K562 (cell line): ENCODE results near the gene MCAT. TPM values are rescaled to one million over a fixed set of nuclear protein-coding genes. Genes with fewer than 3 reads are reported as not detected.

ENCODE experiments used
- ATAC-seq: fragments of 200-7000 bp; cut with Tn5 transposase; 3 replicates; pipeline ENCODE4 v1.9.1; 2020; ENCODE audit warnings: moderate library complexity
- BruUV-seq: library from RNA; stranded (reverse); fragments of 400-500 nt; replicated peaks from 2 replicates; lab custom pipeline; 2021; lab: Mats Ljungman, UMichigan
- CTCF ChIA-PET: fragments of 300-600 bp; formaldehyde crosslinking; extraction: SDS; loops from one replicate; lab custom pipeline; 2021; ENCODE audit warnings: low intra/inter-chr PET ratio; lab: Yijun Ruan, JAX
- POLR2A ChIA-PET: fragments of 300-600, 350-650 bp; sonication (Branson Sonifier 250); formaldehyde crosslinking; extraction: SDS; loops from one replicate; lab custom pipeline; 2021; ENCODE audit warnings: antibody characterized with exemption, inconsistent platforms; lab: Yijun Ruan, JAX
- DNase-seq, 4 experiments: peaks; one replicate each; pipeline versions ENCODE4 v3.0.0 to v3.0.0-alpha.2; 2011 to 2018; ENCODE audit warnings: low spot score in 3 of 4, mixed read lengths in 3 of 4; ENCODE audit errors: extremely low read depth in 1 of 4
- FAIRE-seq: peaks from 2 replicates; lab custom pipeline; 2011; peaks lifted over from hg19 to GRCh38; lab: Jason Lieb, UNC
- H2AFZ ChIP-seq: 2 replicates; pipeline ENCODE4 v1.6.0; 2011; ENCODE audit warnings: low read depth, low read length, control low read depth, inconsistent platforms
- H3K27ac ChIP-seq: fragments of 200-600 bp; 3 replicates; pipeline ENCODE4 v1.8.0; 2011; ENCODE audit warnings: low read depth, mild to moderate bottlenecking, control low read depth, inconsistent platforms, low read length, moderate library complexity, mixed read lengths; ENCODE audit errors: extremely low read depth
- H3K27me3 ChIP-seq, 2 experiments: fragments of 300-600 bp in 1 of 2; 2 replicates in 1 of 2; 3 replicates in 1 of 2; pipeline versions ENCODE4 v1.6.0 to v1.8.0; 2011; ENCODE audit warnings: inconsistent platforms in 2 of 2, low read length in 2 of 2, mild to moderate bottlenecking in 1 of 2, mixed read lengths in 1 of 2, moderate library complexity in 1 of 2; ENCODE audit not compliant: control insufficient read depth in 2 of 2, insufficient read depth in 2 of 2
- H3K36me3 ChIP-seq: fragments of 300-600 bp; 3 replicates; pipeline ENCODE4 v1.8.0; 2011; ENCODE audit warnings: mild to moderate bottlenecking, low read length, inconsistent platforms; ENCODE audit not compliant: control insufficient read depth, insufficient read depth
- H3K4me1 ChIP-seq, 2 experiments: fragments of 200-600 bp in 1 of 2; replicated peaks in 1 of 2; 2 replicates in 1 of 2; 3 replicates in 1 of 2; pipeline versions ENCODE4 v1.5.1 to v1.8.0; 2011; ENCODE audit warnings: inconsistent platforms in 2 of 2, low read length in 2 of 2, mild to moderate bottlenecking in 1 of 2, mixed read lengths in 1 of 2, moderate library complexity in 1 of 2; ENCODE audit not compliant: control insufficient read depth in 2 of 2, insufficient read depth in 2 of 2
- H3K4me2 ChIP-seq: 2 replicates; pipeline ENCODE4 v1.6.1; 2011; ENCODE audit warnings: low read length, control low read depth, inconsistent platforms, mixed read lengths; ENCODE audit not compliant: insufficient read depth
- H3K4me3 ChIP-seq: fragments of 200-600 bp; sonication (generic), shearing (Covaris generic); 2 replicates; pipeline ENCODE4 v1.5.1; 2016; ENCODE audit warnings: control low read depth, inconsistent platforms
- H3K79me2 ChIP-seq: fragments of 200-600 bp; 3 replicates; pipeline ENCODE4 v1.8.0; 2011; ENCODE audit warnings: low read length, inconsistent platforms; ENCODE audit not compliant: control insufficient read depth, insufficient read depth
- H3K9ac ChIP-seq, 2 experiments: 2 replicates each; pipeline versions ENCODE4 v1.6.0 to v1.6.1; 2011; ENCODE audit warnings: low read depth in 2 of 2, low read length in 2 of 2, control low read depth in 1 of 2, inconsistent platforms in 1 of 2, mild to moderate bottlenecking in 1 of 2, mixed read lengths in 1 of 2; ENCODE audit not compliant: insufficient read depth in 1 of 2
- H3K9me1 ChIP-seq: one replicate; pipeline ENCODE4 v1.6.0; 2011; ENCODE audit warnings: inconsistent platforms, mild to moderate bottlenecking, low read length, moderate library complexity; ENCODE audit not compliant: control insufficient read depth, insufficient read depth
- H3K9me3 ChIP-seq: replicated peaks from 2 replicates; pipeline ENCODE4 v1.5.1; 2011; ENCODE audit warnings: low read depth, low read length, inconsistent platforms; ENCODE audit not compliant: control insufficient read depth, insufficient read depth
- H4K20me1 ChIP-seq: replicated peaks from 2 replicates; pipeline ENCODE4 v1.6.1; 2011; ENCODE audit warnings: low read length, inconsistent platforms, mixed read lengths; ENCODE audit not compliant: control insufficient read depth, insufficient read depth
- CTBP1 ChIP-seq: fragments of 450-650 bp; IDR thresholded peaks from 2 replicates; pipeline ENCODE4 v1.6.1; 2016; ENCODE audit warnings: borderline replicate concordance
- ETV5 ChIP-seq: sonication (generic); formaldehyde crosslinking; IDR thresholded peaks from 2 replicates; pipeline ENCODE4 v1.4.0; 2020; ENCODE audit warnings: low read depth, mild to moderate bottlenecking, missing genetic modification reagents
- HEY1 ChIP-seq: fragments of 250-450 bp; sonication (Bioruptor Pico); IDR thresholded peaks from 2 replicates; pipeline ENCODE4 v1.5.0; 2020; ENCODE audit warnings: mild to moderate bottlenecking, moderate library complexity, borderline replicate concordance
- NFXL1 ChIP-seq: fragments of 450-650 bp; formaldehyde crosslinking; IDR thresholded peaks from 2 replicates; pipeline ENCODE4 v1.4.0; 2021; ENCODE audit warnings: mild to moderate bottlenecking
- PHF8 ChIP-seq: fragments of 200-600 bp; sonication (generic); IDR thresholded peaks from 2 replicates; pipeline ENCODE4 v1.6.1; 2012; ENCODE audit warnings: mixed run types, mild to moderate bottlenecking, inconsistent platforms, low read length, moderate library complexity, borderline replicate concordance
- RFX1 ChIP-seq: fragments of 450-650 bp; IDR thresholded peaks from 2 replicates; pipeline ENCODE4 v1.6.1; 2016; ENCODE audit warnings: mild to moderate bottlenecking, moderate library complexity
- TSC22D4 ChIP-seq: fragments of 450-650 bp; IDR thresholded peaks from 2 replicates; pipeline ENCODE4 v1.6.1; 2016; ENCODE audit warnings: missing genetic modification characterization, missing biosample characterization, control low read depth
- WGBS: fragments of 100-300 bp; shearing (Covaris generic); methylation state at CpG from one replicate; pipeline ENCODE4 v1.1.6; 2016; ENCODE audit warnings: low coverage, mixed read lengths; ENCODE audit not compliant: insufficient coverage; ENCODE audit errors: missing lambda C conversion rate; 5-methylcytosine and 5-hydroxymethylcytosine counted together
- in situ Hi-C: fragments of 300-500 bp; cut with MboI; formaldehyde crosslinking; loops from 4 replicates; pipeline ENCODE4 v1.15.0; 2018; ENCODE audit warnings: inconsistent platforms, mixed read lengths
- intact Hi-C: fragments of 100-400 bp; cut with micrococcal nuclease; formaldehyde crosslinking; loops from 2 replicates; pipeline ENCODE4 v1.14.2; 2022
- polyA plus RNA-seq, 8 experiments: library from polyadenylated mRNA; depleted of rRNA in 4 of 8; stranded (reverse) in 5 of 8; unstranded in 3 of 8; fragments of >200 nt; fragmentation: Nextera tagmentation in 2 of 8; fragmentation: Illumina TruSeq in 1 of 8; extraction: Ambion mirVana in 2 of 8; extraction: Trizol in 1 of 8; gene quantifications; 2 replicates each; pipeline versions ENCODE4 v1.2.1 to v1.2.3, GENCODE V29; 2011 to 2014; ENCODE audit warnings: inconsistent platforms in 1 of 8, missing spikeins in 1 of 8
- total RNA-seq, 7 experiments: library from RNA; depleted of rRNA in 6 of 7; stranded (reverse); fragments of >200 nt in 6 of 7; fragmentation: Illumina TruSeq in 2 of 7; extraction: Trizol in 2 of 7; gene quantifications; 2 replicates each; pipeline versions ENCODE4 v1.2.1 to v1.2.3, GENCODE V29; 2011 to 2021; ENCODE audit warnings: low replicate concordance in 1 of 7
- TF ChIP-seq, protein P1 (sequence below), 2 experiments: fragments of 450-650 bp; formaldehyde crosslinking in 1 of 2; IDR thresholded peaks; 2 replicates each; pipeline versions ENCODE4 v1.4.0 to v1.6.1; 2014 to 2020; ENCODE audit warnings: mild to moderate bottlenecking in 2 of 2, borderline replicate concordance in 1 of 2, low read depth in 1 of 2
- TF ChIP-seq, protein P2 (sequence below), 2 experiments: fragments of 200-800 bp in 1 of 2; sonication (Bioruptor generic) in 1 of 2; sonication (generic) in 1 of 2; formaldehyde crosslinking in 1 of 2; IDR thresholded peaks in 1 of 2; conservative IDR thresholded peaks in 1 of 2; 2 replicates each; pipeline versions ENCODE4 v1.5.0 to v1.6.1; 2016 to 2020; ENCODE audit warnings: missing compliant biosample characterization in 1 of 2, missing genetic modification characterization in 1 of 2, missing genetic modification reagents in 1 of 2
- TF ChIP-seq, protein P3 (sequence below): fragments of 250-450 bp; sonication (Bioruptor Pico); IDR thresholded peaks from 2 replicates; pipeline ENCODE4 v1.5.1; 2021; ENCODE audit warnings: mild to moderate bottlenecking

The MCAT gene
- total and polyA plus RNA-seq, 9 of the 15 experiments (the other 6 are each of a cell fraction or from before 2014, with no cell fraction given): 3.3 to 27.8 (median 13.9) TPM

DNA sequence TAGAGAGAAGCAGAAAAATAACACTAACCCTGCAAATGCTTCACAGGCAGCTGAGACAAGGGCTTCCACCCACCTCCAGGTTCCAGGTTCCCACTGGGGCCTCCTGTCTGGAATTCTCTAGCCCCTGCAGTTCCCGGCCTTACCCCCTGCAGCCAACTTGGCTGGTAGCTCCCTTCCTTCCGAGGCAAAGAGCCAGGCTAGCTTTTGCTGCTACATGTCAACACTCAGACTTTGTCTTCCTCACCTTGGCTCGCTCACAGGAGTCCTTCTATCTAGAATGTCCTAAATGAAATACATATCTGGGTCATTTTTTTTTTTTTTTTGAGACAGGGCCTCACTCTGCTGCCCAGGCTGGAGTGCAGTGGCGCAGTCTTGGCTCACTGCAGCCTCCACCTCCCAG lies 44.1 kb downstream of the MCAT start:
- no peak overlapping the region for H3K9ac ChIP-seq
- H4K20me1 ChIP-seq: no peaks in the 10 kb centered on the region
- H3K27ac ChIP-seq: no peak overlapping the region
- DNase-seq (no peak), FAIRE-seq (no peak), ATAC-seq (no peak)
- no peak for TF ChIP-seq CTBP1
- TF ChIP-seq HEY1 (CRISPR knock-in tag): no peak
- TF ChIP-seq NFXL1 (CRISPR knock-in tag): no peak
- TF ChIP-seq TSC22D4 (tag): no peak
- TF ChIP-seq ETV5 (CRISPR knock-in tag): no peak
- TF ChIP-seq, protein P1, sequence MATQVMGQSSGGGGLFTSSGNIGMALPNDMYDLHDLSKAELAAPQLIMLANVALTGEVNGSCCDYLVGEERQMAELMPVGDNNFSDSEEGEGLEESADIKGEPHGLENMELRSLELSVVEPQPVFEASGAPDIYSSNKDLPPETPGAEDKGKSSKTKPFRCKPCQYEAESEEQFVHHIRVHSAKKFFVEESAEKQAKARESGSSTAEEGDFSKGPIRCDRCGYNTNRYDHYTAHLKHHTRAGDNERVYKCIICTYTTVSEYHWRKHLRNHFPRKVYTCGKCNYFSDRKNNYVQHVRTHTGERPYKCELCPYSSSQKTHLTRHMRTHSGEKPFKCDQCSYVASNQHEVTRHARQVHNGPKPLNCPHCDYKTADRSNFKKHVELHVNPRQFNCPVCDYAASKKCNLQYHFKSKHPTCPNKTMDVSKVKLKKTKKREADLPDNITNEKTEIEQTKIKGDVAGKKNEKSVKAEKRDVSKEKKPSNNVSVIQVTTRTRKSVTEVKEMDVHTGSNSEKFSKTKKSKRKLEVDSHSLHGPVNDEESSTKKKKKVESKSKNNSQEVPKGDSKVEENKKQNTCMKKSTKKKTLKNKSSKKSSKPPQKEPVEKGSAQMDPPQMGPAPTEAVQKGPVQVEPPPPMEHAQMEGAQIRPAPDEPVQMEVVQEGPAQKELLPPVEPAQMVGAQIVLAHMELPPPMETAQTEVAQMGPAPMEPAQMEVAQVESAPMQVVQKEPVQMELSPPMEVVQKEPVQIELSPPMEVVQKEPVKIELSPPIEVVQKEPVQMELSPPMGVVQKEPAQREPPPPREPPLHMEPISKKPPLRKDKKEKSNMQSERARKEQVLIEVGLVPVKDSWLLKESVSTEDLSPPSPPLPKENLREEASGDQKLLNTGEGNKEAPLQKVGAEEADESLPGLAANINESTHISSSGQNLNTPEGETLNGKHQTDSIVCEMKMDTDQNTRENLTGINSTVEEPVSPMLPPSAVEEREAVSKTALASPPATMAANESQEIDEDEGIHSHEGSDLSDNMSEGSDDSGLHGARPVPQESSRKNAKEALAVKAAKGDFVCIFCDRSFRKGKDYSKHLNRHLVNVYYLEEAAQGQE (IDR thresholded peaks at IDR 0.05; ENCODE audit: borderline replicate concordance): no peak
- TF ChIP-seq, protein P1 (CRISPR knock-in tag; IDR thresholded peaks at IDR 0.05; ENCODE audit: low read depth): no peak
- no peak for TF ChIP-seq RFX1
- no peak for TF ChIP-seq PHF8
- TF ChIP-seq, protein P2, sequence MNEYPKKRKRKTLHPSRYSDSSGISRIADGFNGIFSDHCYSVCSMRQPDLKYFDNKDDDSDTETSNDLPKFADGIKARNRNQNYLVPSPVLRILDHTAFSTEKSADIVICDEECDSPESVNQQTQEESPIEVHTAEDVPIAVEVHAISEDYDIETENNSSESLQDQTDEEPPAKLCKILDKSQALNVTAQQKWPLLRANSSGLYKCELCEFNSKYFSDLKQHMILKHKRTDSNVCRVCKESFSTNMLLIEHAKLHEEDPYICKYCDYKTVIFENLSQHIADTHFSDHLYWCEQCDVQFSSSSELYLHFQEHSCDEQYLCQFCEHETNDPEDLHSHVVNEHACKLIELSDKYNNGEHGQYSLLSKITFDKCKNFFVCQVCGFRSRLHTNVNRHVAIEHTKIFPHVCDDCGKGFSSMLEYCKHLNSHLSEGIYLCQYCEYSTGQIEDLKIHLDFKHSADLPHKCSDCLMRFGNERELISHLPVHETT (CRISPR knock-in tag; conservative IDR thresholded peaks at IDR 0.05 in 1 of 2, IDR thresholded peaks at IDR 0.05 in 1 of 2): no peak
- TF ChIP-seq, protein P3, sequence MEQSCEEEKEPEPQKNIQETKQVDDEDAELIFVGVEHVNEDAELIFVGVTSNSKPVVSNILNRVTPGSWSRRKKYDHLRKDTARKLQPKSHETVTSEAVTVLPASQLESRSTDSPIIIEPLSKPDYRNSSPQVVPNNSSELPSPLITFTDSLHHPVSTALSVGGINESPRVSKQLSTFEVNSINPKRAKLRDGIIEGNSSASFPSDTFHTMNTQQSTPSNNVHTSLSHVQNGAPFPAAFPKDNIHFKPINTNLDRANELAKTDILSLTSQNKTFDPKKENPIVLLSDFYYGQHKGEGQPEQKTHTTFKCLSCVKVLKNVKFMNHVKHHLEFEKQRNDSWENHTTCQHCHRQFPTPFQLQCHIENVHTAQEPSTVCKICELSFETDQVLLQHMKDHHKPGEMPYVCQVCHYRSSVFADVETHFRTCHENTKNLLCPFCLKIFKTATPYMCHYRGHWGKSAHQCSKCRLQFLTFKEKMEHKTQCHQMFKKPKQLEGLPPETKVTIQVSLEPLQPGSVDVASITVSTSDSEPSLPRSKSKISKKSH (CRISPR knock-in tag): no peak
- POLR2A ChIA-PET: interaction anchor here (0.7 kb wide), 1 partner anchor 34 kb away, joined by 3 read pairs; no protein-coding TSS in a partner anchor
- no peaks in the 10 kb centered on the region for H3K9me1 ChIP-seq
- no peaks in the 10 kb centered on the region for H3K27me3 ChIP-seq
- no peaks in the 10 kb centered on the region for H3K79me2 ChIP-seq
- H3K4me3 ChIP-seq: no peak overlapping the region
- H3K4me2 ChIP-seq: no peak overlapping the region
- CTCF ChIA-PET: no interaction called here
- intact Hi-C loops (no loop called here), in situ Hi-C loops (no loop called here)
- 84% methylated on average over 3 of the region's 4 CpGs for WGBS
- H3K4me1 ChIP-seq: peaks cover 17 to 21% of the 10 kb centered on the region in 2 experiments; a peak in 4 of 5 replicates
- no peaks in the 10 kb centered on the region for H3K9me3 ChIP-seq
- H3K36me3 ChIP-seq: no peaks in the 10 kb centered on the region
- no peak overlapping the region for H2AFZ ChIP-seq
- BruUV-seq: no TSS peak
